Thymus (tissue), 11 donors: ENCODE data around the gene IGIP. TPM values are rescaled to one million over a fixed set of nuclear protein-coding genes. Genes with fewer than 3 reads are reported as not detected.

ENCODE experiments used
- DNase-seq, 9 donors: peaks; one replicate each; pipeline ENCODE4 v3.0.0-alpha.2; 2013; ENCODE audit warnings: low spot score in 9 of 9, low read depth in 6 of 9, missing footprints in 1 of 9
- H3K27ac ChIP-seq, 2 donors: one replicate each; pipeline ENCODE4 v1.5.1; 2013; ENCODE audit warnings: control low read depth in 1 of 2, low read depth in 1 of 2, low read length in 1 of 2, mild to moderate bottlenecking in 1 of 2, moderate library complexity in 1 of 2
- H3K27me3 ChIP-seq, 2 donors: one replicate each; pipeline ENCODE4 v1.5.1; 2013; ENCODE audit warnings: low read length in 1 of 2; ENCODE audit not compliant: control insufficient read depth in 2 of 2, insufficient read depth in 1 of 2
- H3K36me3 ChIP-seq, 2 donors: one replicate each; pipeline ENCODE4 v1.5.1; 2013; ENCODE audit warnings: low read length in 1 of 2, mild to moderate bottlenecking in 1 of 2, moderate library complexity in 1 of 2; ENCODE audit not compliant: control insufficient read depth in 2 of 2, insufficient read depth in 2 of 2
- H3K4me1 ChIP-seq, 2 donors: one replicate each; pipeline ENCODE4 v1.5.1; 2013; ENCODE audit warnings: low read length in 2 of 2; ENCODE audit not compliant: control insufficient read depth in 2 of 2, insufficient read depth in 2 of 2
- H3K4me3 ChIP-seq, 2 donors: one replicate each; pipeline ENCODE4 v1.5.1; 2013; ENCODE audit warnings: low read length in 2 of 2, control low read depth in 1 of 2, mild to moderate bottlenecking in 1 of 2
- H3K9me3 ChIP-seq, 2 donors: one replicate each; pipeline ENCODE4 v1.5.1; 2013; ENCODE audit warnings: low read length in 1 of 2, mild to moderate bottlenecking in 1 of 2; ENCODE audit not compliant: control insufficient read depth in 2 of 2, insufficient read depth in 1 of 2
- WGBS: extraction: QIAGEN DNeasy Blood & Tissue Kit; methylation state at CpG from one replicate; pipeline ENCODE4 v1.1.7; 2013; 5-methylcytosine and 5-hydroxymethylcytosine counted together
- polyA plus RNA-seq: library from polyadenylated mRNA; stranded (reverse); fragments of 200-250 nt; gene quantifications from one replicate; pipeline ENCODE4 v1.2.3, GENCODE V29; 2013
- total RNA-seq: library from RNA; stranded (reverse); fragments of 120-200 nt; gene quantifications from one replicate; pipeline ENCODE4 v1.2.4, GENCODE V29; 2013
- donor health status: healthy.

IGIP gene
- total and polyA plus RNA-seq, 2 donors: 1.5 to 9.2 TPM

- WGBS: 91% methylated on average over 5 of the region's 5 CpGs
- DNase-seq: no peak
- H3K4me3 ChIP-seq: no peak overlapping the region
- no peaks in the 10 kb centered on the region for H3K36me3 ChIP-seq
- no peak overlapping the region for H3K27ac ChIP-seq
- H3K4me1 ChIP-seq: peaks cover 2 to 3% of the 10 kb centered on the region in 2 donors
- H3K27me3 ChIP-seq: peaks cover 0 to 19% of the 10 kb centered on the region in 2 donors
- no peaks in the 10 kb centered on the region for H3K9me3 ChIP-seq
These were observed 36.5 kb downstream of the IGIP start for GRCh38 chr5:140162275-140162674.

- DNase-seq: no peak
- Histone ChIP-seq H3K4me3 (no peak overlapping the region), H3K27ac (no peak overlapping the region), H3K27me3 (peaks cover 0 to 14% of the 10 kb centered on the region in 2 donors), H3K9me3 (no peaks in the 10 kb centered on the region), H3K36me3 (no peaks in the 10 kb centered on the region), H3K4me1 (no peaks in the 10 kb centered on the region)
- 95% methylated on average over 5 of the region's 5 CpGs for WGBS
These were observed 37.0 kb downstream of the IGIP start for GRCh38 chr5:140162781-140163180.

- H3K27ac ChIP-seq: no peak overlapping the region
- H3K27me3 ChIP-seq: peaks cover 0 to 11% of the 10 kb centered on the region in 2 donors
- H3K4me1 ChIP-seq: no peaks in the 10 kb centered on the region
- H3K9me3 ChIP-seq: no peaks in the 10 kb centered on the region
- H3K4me3 ChIP-seq: no peak overlapping the region
- DNase-seq: no peak
- no peaks in the 10 kb centered on the region for H3K36me3 ChIP-seq
- 91% methylated on average over 5 of the region's 5 CpGs for WGBS
These were observed 39.6 kb downstream of the IGIP start for GRCh38 chr5:140165101-140165922.

- no peak for DNase-seq
- H3K9me3 ChIP-seq: no peaks in the 10 kb centered on the region
- H3K36me3 ChIP-seq: no peaks in the 10 kb centered on the region
- no peak overlapping the region for H3K27ac ChIP-seq
- WGBS: 90% methylated on average over 4 of the region's 4 CpGs
- no peaks in the 10 kb centered on the region for H3K4me1 ChIP-seq
- no peak overlapping the region for H3K4me3 ChIP-seq
- peaks cover 0 to 11% of the 10 kb centered on the region in 2 donors for H3K27me3 ChIP-seq
These were observed 40.2 kb downstream of the IGIP start for GRCh38 chr5:140165923-140166270.

GRCh38 chr5:140166911-140167310 lies 41.2 kb downstream of the IGIP start:
- no peaks in the 10 kb centered on the region for H3K36me3 ChIP-seq
- H3K9me3 ChIP-seq: no peaks in the 10 kb centered on the region
- DNase-seq: no peak
- no peak overlapping the region for H3K4me3 ChIP-seq
- peaks cover 0 to 16% of the 10 kb centered on the region in 2 donors for H3K27me3 ChIP-seq
- no peak overlapping the region for H3K27ac ChIP-seq
- H3K4me1 ChIP-seq: no peaks in the 10 kb centered on the region

GRCh38 chr5:140168371-140168770 lies 42.6 kb downstream of the IGIP start:
- Histone ChIP-seq H3K27me3 (peaks cover 0 to 13% of the 10 kb centered on the region in 2 donors), H3K9me3 (no peaks in the 10 kb centered on the region), H3K36me3 (no peaks in the 10 kb centered on the region), H3K4me1 (no peaks in the 10 kb centered on the region), H3K4me3 (no peak overlapping the region), H3K27ac (no peak overlapping the region)
- WGBS: 98% methylated on average over 2 of the region's 2 CpGs
- no peak for DNase-seq

GRCh38 chr5:140169410-140169809 lies 43.7 kb downstream of the IGIP start:
- Histone ChIP-seq H3K4me1 (peaks cover 2% of the 10 kb centered on the region in 2 donors), H3K27ac (no peak overlapping the region), H3K9me3 (no peaks in the 10 kb centered on the region), H3K27me3 (peaks cover 0 to 14% of the 10 kb centered on the region in 2 donors), H3K4me3 (no peak overlapping the region), H3K36me3 (no peaks in the 10 kb centered on the region)
- WGBS: 90% methylated on average over 1 of the region's 1 CpG
- DNase-seq: no peak

GRCh38 chr5:140172483-140172882 lies 46.7 kb downstream of the IGIP start:
- Histone ChIP-seq H3K36me3 (no peaks in the 10 kb centered on the region), H3K4me1 (peaks cover 9 to 13% of the 10 kb centered on the region in 2 donors), H3K27ac (no peak overlapping the region), H3K4me3 (no peak overlapping the region), H3K9me3 (peaks cover 0 to 3% of the 10 kb centered on the region in 2 donors), H3K27me3 (peaks cover 2 to 27% of the 10 kb centered on the region in 2 donors)
- no peak for DNase-seq
- 98% methylated on average over 2 of the region's 2 CpGs for WGBS

GRCh38 chr5:140174014-140174413 lies 48.3 kb downstream of the IGIP start:
- no peak for DNase-seq
- Histone ChIP-seq H3K27ac (no peak overlapping the region), H3K4me3 (no peak overlapping the region)

More at GRCh38 chr5:140174014-140174413, 48.3 kb downstream of the IGIP start:
- peaks cover 2 to 27% of the 10 kb centered on the region in 2 donors for H3K27me3 ChIP-seq
- 97% methylated on average over 2 of the region's 2 CpGs for WGBS
- no peaks in the 10 kb centered on the region for H3K36me3 ChIP-seq
- H3K9me3 ChIP-seq: peaks cover 0 to 3% of the 10 kb centered on the region in 2 donors
- peaks cover 9 to 13% of the 10 kb centered on the region in 2 donors for H3K4me1 ChIP-seq
